GM12891 (cell line): Measurements from ENCODE around the gene NPAS2.

ENCODE experiments used
- DNase-seq: peaks from one replicate; pipeline ENCODE4 v3.0.0; 2011; ENCODE audit warnings: low spot score; ENCODE audit not compliant: insufficient read length
- FAIRE-seq: peaks from 2 replicates; lab custom pipeline; 2011; peaks lifted over from hg19 to GRCh38; lab: Jason Lieb, UNC
- PAX5 ChIP-seq: IDR thresholded peaks from 2 replicates; pipeline ENCODE4 v1.6.1; 2011; ENCODE audit warnings: low read length, moderate library complexity, mild to moderate bottlenecking; ENCODE audit not compliant: insufficient read depth, severe bottlenecking
- POLR2A ChIP-seq: IDR thresholded peaks from 2 replicates; pipeline ENCODE4 v1.6.1; 2011; ENCODE audit warnings: low read depth, low read length, control low read depth
- POLR2AphosphoS5 ChIP-seq: IDR thresholded peaks from 2 replicates; pipeline ENCODE4 v1.6.1; 2011; ENCODE audit warnings: low read depth, low read length, control low read depth
- POU2F2 ChIP-seq: IDR thresholded peaks from 2 replicates; pipeline ENCODE4 v1.6.1; 2011; ENCODE audit warnings: low read depth, mild to moderate bottlenecking, control low read depth, low read length, moderate library complexity
- SPI1 ChIP-seq: IDR thresholded peaks from 2 replicates; pipeline ENCODE4 v1.6.1; 2011; ENCODE audit warnings: low read depth, low read length, control low read depth
- TAF1 ChIP-seq: IDR thresholded peaks from 2 replicates; pipeline ENCODE4 v1.6.1; 2011; ENCODE audit warnings: low read depth, low read length, control low read depth

NPAS2 gene

DNA sequence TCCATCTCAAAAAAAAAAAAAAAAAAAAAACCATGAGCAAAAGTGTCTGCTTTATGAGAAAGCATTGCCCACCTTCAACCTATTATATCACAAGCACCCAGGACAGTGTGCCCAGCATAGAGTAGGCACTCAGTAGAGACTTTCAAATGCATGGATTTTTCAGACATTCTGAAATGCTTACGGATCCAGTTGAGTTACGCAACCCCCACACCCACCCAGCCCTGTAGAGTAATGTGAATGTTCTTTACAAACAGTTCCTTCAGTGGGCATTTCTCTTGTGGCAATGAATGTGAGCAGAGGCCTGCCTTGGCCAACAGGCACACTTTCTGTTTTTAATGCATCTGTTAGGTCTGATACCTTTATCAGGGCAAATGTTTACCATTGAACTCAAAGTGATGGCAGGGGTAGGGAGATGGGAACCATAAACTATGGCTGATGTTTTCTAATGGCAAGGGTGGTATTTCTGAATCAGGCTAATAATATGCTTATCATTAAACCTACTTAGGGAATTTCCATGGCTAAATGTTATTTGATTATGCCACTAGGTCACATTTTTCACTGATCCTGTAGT lies 117.1 kb downstream of the NPAS2 start:
- FAIRE-seq (no peak), DNase-seq (no peak)
- TF ChIP-seq TAF1 = no peak
- TF ChIP-seq PAX5 = no peak
- no peak for TF ChIP-seq POLR2AphosphoS5
- TF ChIP-seq SPI1 = no peak
- no peak for TF ChIP-seq POLR2A
- no peak for TF ChIP-seq POU2F2

- no peak for FAIRE-seq
- TF ChIP-seq SPI1 (no peak), POLR2AphosphoS5 (no peak), TAF1 (no peak), POU2F2 (no peak), PAX5 (no peak), POLR2A (no peak)
These were observed 118.4 kb downstream of the NPAS2 start for GRCh38 chr2:100938031-100939026.

DNA sequence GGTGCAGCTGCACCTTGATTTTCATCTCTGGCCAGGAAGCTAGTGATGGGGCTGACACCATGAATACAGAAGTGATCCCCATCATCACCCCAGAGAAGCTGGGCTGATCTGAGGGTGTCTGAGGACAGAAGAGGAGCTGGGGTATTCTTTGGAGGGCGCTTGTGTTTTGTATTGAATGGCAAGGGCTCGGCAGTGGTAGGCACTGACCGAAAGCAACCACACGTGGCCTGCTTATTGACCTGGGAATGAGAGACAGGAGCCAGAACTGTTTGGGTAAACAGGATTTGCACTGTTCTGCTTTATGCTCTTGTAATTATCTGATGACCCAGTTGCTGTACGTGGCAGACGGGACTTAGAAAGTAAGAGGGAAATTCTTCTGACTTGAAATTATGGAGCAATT lies 119.5 kb downstream of the NPAS2 start:
- no peak for FAIRE-seq
- no peak for TF ChIP-seq PAX5
- TF ChIP-seq TAF1 = no peak
- no peak for TF ChIP-seq POU2F2
- no peak for TF ChIP-seq POLR2AphosphoS5
- no peak for TF ChIP-seq SPI1
- TF ChIP-seq POLR2A = no peak
- no peak for DNase-seq

More at GRCh38 chr2:100938031-100939026, 118.4 kb downstream of the NPAS2 start:
- DNase-seq = no peak

- DNase-seq (no peak), FAIRE-seq (no peak)
- TF ChIP-seq POLR2AphosphoS5 (no peak), POLR2A (no peak), POU2F2 (no peak), TAF1 (no peak), SPI1 (no peak), PAX5 (no peak)
These were observed 120.3 kb downstream of the NPAS2 start for GRCh38 chr2:100940240-100940639.

DNA sequence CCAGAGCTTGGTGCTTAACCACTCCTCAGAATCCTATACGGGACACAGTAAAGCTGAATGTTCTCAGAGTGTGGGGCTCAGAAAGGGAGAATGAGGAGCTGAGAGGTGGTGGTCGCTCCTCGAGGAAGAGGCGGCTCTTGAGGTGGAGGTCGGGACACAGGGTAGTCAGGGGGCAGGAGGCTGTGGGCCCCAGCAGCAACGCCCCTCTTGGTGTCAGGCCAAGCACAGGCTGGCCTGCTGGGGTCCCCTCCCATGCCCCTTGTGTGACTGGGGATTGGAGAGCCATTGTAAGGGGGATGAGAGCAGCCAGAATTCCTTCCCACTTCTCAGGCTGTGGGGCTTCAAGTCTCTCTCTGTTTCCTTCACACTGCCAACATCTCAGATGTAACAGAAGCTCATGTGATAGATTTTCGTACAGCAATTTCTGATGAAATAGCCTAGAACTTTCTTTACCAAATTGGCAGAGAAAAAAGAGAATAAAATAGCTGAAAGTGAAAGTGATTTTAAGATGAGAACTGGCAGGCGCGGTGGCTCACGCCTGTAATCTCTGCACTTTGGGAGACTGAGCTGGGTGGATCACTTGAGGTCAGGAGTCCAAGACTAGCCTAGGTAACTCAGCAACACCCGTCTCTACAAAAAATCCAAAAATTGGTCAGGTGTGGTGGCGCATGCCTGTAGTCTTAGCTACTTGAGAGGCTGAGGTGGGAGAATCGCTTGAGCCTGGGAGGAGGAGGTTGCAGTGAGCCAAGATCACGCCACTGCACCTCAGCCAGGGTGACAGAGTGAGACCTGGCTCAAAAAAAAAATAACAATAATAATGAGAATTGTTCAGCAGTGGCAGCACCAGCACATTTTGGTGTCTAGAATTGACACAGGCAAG lies 121.1 kb downstream of the NPAS2 start:
- no peak for DNase-seq
- TF ChIP-seq PAX5 (no peak), POLR2A (no peak), TAF1 (no peak), POLR2AphosphoS5 (no peak)
- no peak for FAIRE-seq

DNA sequence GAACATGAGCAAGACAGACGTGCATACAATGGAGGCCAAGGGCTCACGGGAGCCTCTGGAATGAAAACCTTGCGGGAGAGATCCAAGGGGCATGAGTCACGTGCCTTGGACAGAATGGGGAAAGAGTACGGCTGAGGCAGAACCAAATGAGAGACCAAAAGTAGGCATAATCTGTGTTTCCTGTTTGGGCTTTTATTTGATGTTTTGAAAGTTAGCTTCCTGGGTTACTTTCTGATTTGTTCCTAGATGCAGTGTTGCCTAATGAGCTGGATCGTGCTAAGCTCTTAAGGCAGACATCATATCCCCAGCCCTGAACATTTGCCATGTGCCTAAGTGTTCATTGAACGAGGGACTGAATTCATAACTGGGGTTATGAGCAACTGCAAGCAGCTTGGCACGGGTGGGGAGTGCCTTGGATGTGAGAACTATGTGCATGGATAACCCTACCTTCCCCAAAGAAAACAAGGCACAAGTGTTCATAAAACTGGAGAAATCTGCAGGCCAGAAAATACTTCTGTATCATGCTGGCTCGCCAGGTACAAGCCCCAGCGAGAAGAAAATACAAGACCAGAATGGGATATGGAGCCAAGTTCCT lies 121.8 kb downstream of the NPAS2 start:
- TF ChIP-seq POLR2AphosphoS5 (no peak), TAF1 (no peak), PAX5 (no peak), POLR2A (no peak), POU2F2 (no peak)
- FAIRE-seq (no peak), DNase-seq (no peak)

DNA sequence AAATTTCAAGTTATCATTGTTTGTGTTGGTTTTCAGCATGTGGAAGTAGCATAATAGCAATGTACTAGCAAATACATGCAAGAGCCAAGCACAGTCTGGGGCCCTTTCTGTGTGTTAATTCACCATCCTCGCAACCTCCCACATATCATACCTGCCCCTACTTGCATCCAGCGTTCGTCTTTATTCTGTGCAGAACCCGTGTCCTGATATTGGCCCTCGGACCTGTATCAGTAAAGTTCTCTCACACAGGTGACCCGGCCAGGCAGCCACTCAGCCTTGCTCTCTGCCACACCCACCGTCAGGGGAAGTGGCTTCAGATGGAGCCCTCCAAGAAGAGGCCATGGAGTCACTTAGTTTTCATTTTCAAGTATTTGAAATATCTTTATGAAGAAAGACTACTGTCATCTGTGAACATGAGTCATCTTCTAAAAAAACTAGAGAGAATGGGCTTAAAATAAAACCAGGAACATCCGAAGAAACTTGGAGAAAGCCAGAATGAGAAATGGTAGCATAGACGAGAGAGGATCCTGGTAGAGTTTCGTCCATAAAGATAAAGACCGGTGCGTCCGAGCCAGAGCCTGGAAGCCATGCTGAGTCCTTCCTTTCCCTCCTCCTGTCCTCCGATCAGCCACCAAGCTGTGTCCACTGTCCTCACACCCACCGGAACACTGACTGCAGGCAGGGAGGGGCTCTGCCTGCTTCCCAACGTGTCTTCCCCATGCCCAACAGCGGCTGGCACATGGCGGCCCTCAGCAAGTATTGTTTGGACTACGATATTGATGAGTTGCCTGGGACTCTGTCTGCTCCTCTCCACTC lies 124.9 kb downstream of the NPAS2 start:
- DNase-seq (no peak), FAIRE-seq (no peak)
- no peak for TF ChIP-seq TAF1
- TF ChIP-seq PAX5 = no peak
- no peak for TF ChIP-seq POU2F2
- TF ChIP-seq POLR2AphosphoS5 = no peak
- TF ChIP-seq SPI1 = no peak
- TF ChIP-seq POLR2A = no peak

DNA sequence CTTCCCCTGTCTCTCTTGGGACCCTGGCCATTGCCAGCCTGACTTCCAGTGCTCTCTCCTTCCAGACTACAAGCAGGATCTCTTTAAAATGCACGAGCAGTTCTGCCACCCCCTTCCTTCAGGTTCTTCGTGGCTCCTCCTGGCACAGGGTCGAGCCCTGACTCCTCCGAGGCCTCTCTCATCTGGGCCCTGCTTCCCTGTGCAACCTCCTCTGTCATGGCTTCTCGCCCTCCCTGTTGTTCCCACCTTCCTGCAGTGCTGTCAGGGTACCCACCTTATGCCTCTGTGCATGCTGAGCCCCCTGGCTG lies 125.4 kb downstream of the NPAS2 start:
- TF ChIP-seq POLR2AphosphoS5 (no peak), POLR2A (no peak), TAF1 (no peak), POU2F2 (no peak), SPI1 (no peak), PAX5 (no peak)
- FAIRE-seq (no peak), DNase-seq (no peak)

DNA sequence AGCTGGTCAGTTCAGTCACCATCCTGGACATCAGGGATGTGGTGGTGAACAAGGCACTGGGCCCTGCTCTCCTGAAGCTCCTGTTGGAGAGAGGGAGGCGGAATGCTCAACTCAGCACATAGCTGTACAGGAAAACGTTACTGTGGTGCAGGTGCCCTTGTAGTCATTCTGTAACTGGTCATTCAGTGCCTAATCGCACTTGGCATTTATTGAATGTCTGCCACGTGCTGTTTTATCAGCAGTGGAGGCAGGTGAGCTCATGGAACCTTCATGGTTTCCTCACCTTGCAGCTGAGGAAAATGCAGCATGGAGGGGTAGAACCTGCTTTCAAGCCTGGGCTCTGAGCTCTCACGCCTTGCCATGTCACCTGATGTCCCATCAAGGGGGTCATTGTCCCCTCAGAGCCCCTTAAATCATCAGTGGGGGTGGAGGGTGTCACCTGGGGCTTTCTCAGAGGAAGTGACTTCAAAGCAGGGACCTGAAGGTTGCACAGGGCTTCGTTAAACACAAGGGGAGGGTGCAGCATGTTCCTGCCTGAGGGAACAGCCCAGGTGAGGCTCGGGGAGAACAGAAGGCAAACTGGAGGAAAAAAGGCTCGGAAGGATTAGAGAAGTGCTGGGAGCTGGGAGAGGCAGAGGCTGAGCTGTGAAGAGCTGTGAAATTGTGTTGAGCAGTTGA lies 126.1 kb downstream of the NPAS2 start:
- FAIRE-seq = no peak
- TF ChIP-seq POLR2AphosphoS5 = no peak
- TF ChIP-seq PAX5 = no peak
- no peak for TF ChIP-seq SPI1
- no peak for TF ChIP-seq POU2F2
- TF ChIP-seq TAF1 = no peak
- TF ChIP-seq POLR2A = no peak
- no peak for DNase-seq
